Tibial nerve (tissue), 4 donors: ENCODE data around the gene NAALAD2. TPM values are rescaled to one million over a fixed set of nuclear protein-coding genes. Genes with fewer than 3 reads are reported as not detected.

Experiments
- DNase-seq, 2 donors: peaks; one replicate each; pipeline ENCODE4 v3.0.0-alpha.2; 2019; ENCODE audit warnings: low spot score in 2 of 2
- H3K27ac ChIP-seq, 4 donors: fragments of 200-600 bp; sonication (generic) in 3 of 4; one replicate each; pipeline ENCODE4 v1.5.1; 2017 to 2019; ENCODE audit warnings: mild to moderate bottlenecking in 1 of 4
- H3K27me3 ChIP-seq, 2 donors: fragments of 200-600 bp; sonication (generic) in 1 of 2; one replicate each; pipeline versions ENCODE4 v1.5.1 to v1.6.0; 2017 to 2019
- H3K36me3 ChIP-seq, 3 donors: fragments of 200-600 bp; sonication (generic); one replicate each; pipeline ENCODE4 v1.5.1; 2018 to 2019
- H3K4me1 ChIP-seq, 4 donors: fragments of 200-600 bp; sonication (generic) in 3 of 4; one replicate each; pipeline ENCODE4 v1.5.1; 2017 to 2019
- H3K4me3 ChIP-seq, 4 donors: fragments of 200-600 bp; sonication (generic) in 3 of 4; one replicate each; pipeline ENCODE4 v1.5.1; 2017 to 2019; ENCODE audit warnings: mild to moderate bottlenecking in 1 of 4, moderate library complexity in 1 of 4
- H3K9me3 ChIP-seq, 4 donors: fragments of 200-600 bp; sonication (generic) in 3 of 4; one replicate each; pipeline ENCODE4 v1.5.1; 2017 to 2019
- CTCF ChIP-seq, 5 experiments: fragments of 200-600 bp in 3 of 5; fragments of 450-650 bp in 2 of 5; sonication (generic) in 3 of 5; IDR thresholded peaks; one replicate each; pipeline ENCODE4 v1.5.1; 2016 to 2019; ENCODE audit warnings: antibody characterized with exemption in 5 of 5, mild to moderate bottlenecking in 3 of 5, moderate library complexity in 2 of 5
- EP300 ChIP-seq, 2 donors: sonication (generic); formaldehyde crosslinking; IDR thresholded peaks; one replicate each; pipeline ENCODE4 v1.6.1; 2017; ENCODE audit warnings: antibody characterized with exemption in 2 of 2, mild to moderate bottlenecking in 1 of 2
- POLR2A ChIP-seq, 2 donors: fragments of 450-650 bp; IDR thresholded peaks; one replicate each; pipeline ENCODE4 v1.6.1; 2017; ENCODE audit warnings: antibody characterized with exemption in 2 of 2, mild to moderate bottlenecking in 2 of 2, moderate library complexity in 2 of 2
- WGBS, 2 donors: methylation state at CpG; one replicate each; pipeline ENCODE4 v1.1.5; 2018; 5-methylcytosine and 5-hydroxymethylcytosine counted together
- total RNA-seq, 4 donors: library from RNA; depleted of rRNA; stranded (reverse); fragments of >200 nt; gene quantifications; one replicate each; pipeline ENCODE4 v1.1.0, GENCODE V29; 2016

Gene NAALAD2
- total RNA-seq, 4 donors from 2014 or later, result 4.2 to 13.5 (median 8.3) TPM

GRCh38 chr11:90208857-90209256, 74.4 kb downstream of the NAALAD2 start:
- H3K9me3 ChIP-seq, result no peaks in the 10 kb centered on the region
- DNase-seq, result no peak
- no peaks in the 10 kb centered on the region for H3K27me3 ChIP-seq
- no peak overlapping the region for H3K27ac ChIP-seq
- WGBS, 2 donors, result 88 to 92% methylated on average over 2 of the region's 2 CpGs
- H3K36me3 ChIP-seq, result peaks cover 0 to 73% (median 0%) of the 10 kb centered on the region in 3 donors
- TF ChIP-seq POLR2A (IDR thresholded peaks at IDR 0.05) (no peak), CTCF (IDR thresholded peaks at IDR 0.05) (no peak), EP300 (IDR thresholded peaks at IDR 0.05) (no peak)
- H3K4me1 ChIP-seq, result peaks cover 0 to 10% (median 0%) of the 10 kb centered on the region in 4 donors
- no peak overlapping the region for H3K4me3 ChIP-seq

GRCh38 chr11:90213322-90213721, 78.9 kb downstream of the NAALAD2 start:
- H3K27ac ChIP-seq, result no peak overlapping the region
- H3K36me3 ChIP-seq, result peaks cover 0 to 51% (median 0%) of the 10 kb centered on the region in 3 donors
- WGBS, 2 donors, result 91 to 95% methylated on average over 3 of the region's 3 CpGs
- no peak for DNase-seq
- TF ChIP-seq POLR2A (IDR thresholded peaks at IDR 0.05) (no peak), EP300 (IDR thresholded peaks at IDR 0.05) (no peak), CTCF (IDR thresholded peaks at IDR 0.05) (no peak)
- no peaks in the 10 kb centered on the region for H3K27me3 ChIP-seq
- no peak overlapping the region for H3K4me3 ChIP-seq
- no peaks in the 10 kb centered on the region for H3K9me3 ChIP-seq
- H3K4me1 ChIP-seq, result peaks cover 0 to 13% (median 0%) of the 10 kb centered on the region in 4 donors

- Histone ChIP-seq H3K27ac (no peak overlapping the region), H3K27me3 (no peaks in the 10 kb centered on the region), H3K4me1 (peaks cover 0 to 37% (median 16%) of the 10 kb centered on the region in 4 donors), H3K36me3 (peaks cover 0 to 23% (median 0%) of the 10 kb centered on the region in 3 donors), H3K4me3 (no peak overlapping the region), H3K9me3 (no peaks in the 10 kb centered on the region)
- WGBS, 2 donors, result 80 to 83% methylated on average over 5 of the region's 5 CpGs
- no peak for DNase-seq
- TF ChIP-seq EP300 (IDR thresholded peaks at IDR 0.05) (no peak), CTCF (IDR thresholded peaks at IDR 0.05) (no peak), POLR2A (IDR thresholded peaks at IDR 0.05) (no peak)
These were observed 82.1 kb downstream of the NAALAD2 start for GRCh38 chr11:90216611-90217010.

- peaks cover 0 to 44% (median 18%) of the 10 kb centered on the region in 4 donors for H3K4me1 ChIP-seq
- no peak for DNase-seq
These were observed 84.1 kb downstream of the NAALAD2 start for GRCh38 chr11:90218606-90219005.

GRCh38 chr11:90219438-90219837, 85.0 kb downstream of the NAALAD2 start:
- H3K4me3 ChIP-seq, result no peak overlapping the region
- TF ChIP-seq CTCF (IDR thresholded peaks at IDR 0.05) (no peak), EP300 (IDR thresholded peaks at IDR 0.05) (no peak), POLR2A (IDR thresholded peaks at IDR 0.05) (no peak)
- peaks cover 0 to 52% (median 18%) of the 10 kb centered on the region in 4 donors for H3K4me1 ChIP-seq
- peaks cover 0 to 4% (median 0%) of the 10 kb centered on the region in 3 donors for H3K36me3 ChIP-seq
- no peaks in the 10 kb centered on the region for H3K27me3 ChIP-seq
- H3K9me3 ChIP-seq, result no peaks in the 10 kb centered on the region
- no peak overlapping the region for H3K27ac ChIP-seq
- 96 to 97% methylated on average over 6 of the region's 6 CpGs for WGBS, 2 donors
- no peak for DNase-seq

More at GRCh38 chr11:90218606-90219005, 84.1 kb downstream of the NAALAD2 start:
- no peaks in the 10 kb centered on the region for H3K27me3 ChIP-seq
- no peak overlapping the region for H3K27ac ChIP-seq
- TF ChIP-seq CTCF (IDR thresholded peaks at IDR 0.05) (no peak), EP300 (IDR thresholded peaks at IDR 0.05) (no peak), POLR2A (IDR thresholded peaks at IDR 0.05) (no peak)
- WGBS, 2 donors, result 71 to 79% methylated on average over 2 of the region's 2 CpGs
- no peaks in the 10 kb centered on the region for H3K9me3 ChIP-seq
- peaks cover 0 to 8% (median 0%) of the 10 kb centered on the region in 3 donors for H3K36me3 ChIP-seq
- H3K4me3 ChIP-seq, result no peak overlapping the region
